Measurements from ENCODE around the gene SF3B2.
"Not testable (repeated sequence)": the region's sequence is repeated elsewhere in the genome, so short reads cannot be mapped to it uniquely, and the experiment has no call there.

The SF3B2 gene

DNA sequence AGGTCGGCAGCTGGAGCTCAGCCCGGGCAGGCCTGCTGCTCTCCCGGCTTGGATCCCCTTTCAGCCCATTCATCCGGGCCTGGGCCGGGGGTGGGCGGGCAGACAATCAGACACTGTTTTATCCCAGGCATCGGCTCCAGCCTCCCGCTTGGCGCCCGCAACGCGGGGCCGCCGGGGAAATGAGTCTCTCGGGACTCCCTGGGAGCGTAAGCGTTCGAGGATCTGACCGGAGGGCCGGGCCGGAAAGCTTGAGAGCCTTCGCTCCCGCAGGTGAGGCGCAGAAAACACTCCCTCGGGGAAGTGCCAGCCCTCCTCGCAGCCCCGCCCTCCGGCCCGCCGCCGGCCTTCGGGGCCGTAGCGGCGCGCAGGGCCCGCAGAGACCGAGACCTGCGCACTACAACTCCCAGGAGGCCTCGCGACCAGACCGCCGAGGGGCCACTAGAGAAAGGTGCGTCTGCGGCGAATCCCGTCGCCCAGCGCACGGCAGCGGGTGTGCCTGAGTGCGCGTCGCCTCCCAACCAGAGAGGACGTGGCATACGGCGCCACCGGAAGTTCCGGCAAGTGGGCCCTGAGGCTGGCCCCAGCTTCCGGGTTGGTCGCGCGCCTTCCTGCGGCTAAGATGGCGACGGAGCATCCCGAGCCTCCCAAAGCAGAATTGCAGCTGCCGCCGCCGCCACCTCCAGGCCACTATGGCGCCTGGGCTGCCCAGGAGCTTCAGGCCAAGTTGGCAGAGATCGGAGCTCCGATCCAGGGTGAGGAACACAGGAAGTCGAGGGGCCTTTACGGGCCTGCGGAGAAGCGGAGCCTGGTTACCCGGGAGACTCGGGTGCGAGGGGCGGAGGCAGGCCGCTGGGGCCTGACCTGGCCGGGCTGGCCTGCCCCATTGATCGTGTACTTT lies at the start of gene SF3B2:
TSS of gene SF3B2 (plus strand) at position 599 of the 898 bp plus-strand sequence. CDS start at position 620, 21 bp downstream.
- in situ Hi-C loops (cut with HindIII; ENCODE audit: low sequenced_read_pairs), result no loop called here

DNA sequence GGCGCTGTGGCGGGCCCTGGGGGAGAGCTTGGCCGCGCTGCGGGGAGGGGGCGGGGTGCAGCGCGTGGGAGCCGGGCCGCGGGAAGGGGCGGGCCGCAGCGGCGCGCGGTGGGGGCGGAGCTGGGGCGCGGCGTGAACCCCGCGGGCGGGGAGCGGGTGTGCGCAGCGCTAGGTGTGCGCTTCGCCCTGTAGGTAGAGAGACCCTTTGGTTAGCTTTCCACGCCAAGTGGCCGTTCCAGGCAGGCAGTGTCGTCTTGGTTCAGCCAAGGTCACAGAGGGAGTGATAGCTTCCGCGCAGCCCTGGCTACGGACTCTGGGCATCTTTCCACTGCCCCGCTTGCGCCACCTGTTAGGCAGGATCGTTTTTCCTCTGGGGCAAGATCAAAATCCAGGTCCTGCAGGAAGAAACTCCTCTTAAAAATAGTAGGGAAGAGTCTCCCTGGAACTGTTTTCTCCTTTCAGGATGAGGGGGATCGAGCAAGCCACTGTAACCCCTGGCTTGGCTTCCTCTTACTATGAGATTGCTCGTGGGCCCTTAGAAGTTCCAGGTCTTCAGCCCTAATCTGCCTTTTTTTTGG lies 49.4 kb upstream of the SF3B2 start:
- in situ Hi-C loops (cut with HindIII; ENCODE audit: low sequenced_read_pairs), result no loop called here

DNA sequence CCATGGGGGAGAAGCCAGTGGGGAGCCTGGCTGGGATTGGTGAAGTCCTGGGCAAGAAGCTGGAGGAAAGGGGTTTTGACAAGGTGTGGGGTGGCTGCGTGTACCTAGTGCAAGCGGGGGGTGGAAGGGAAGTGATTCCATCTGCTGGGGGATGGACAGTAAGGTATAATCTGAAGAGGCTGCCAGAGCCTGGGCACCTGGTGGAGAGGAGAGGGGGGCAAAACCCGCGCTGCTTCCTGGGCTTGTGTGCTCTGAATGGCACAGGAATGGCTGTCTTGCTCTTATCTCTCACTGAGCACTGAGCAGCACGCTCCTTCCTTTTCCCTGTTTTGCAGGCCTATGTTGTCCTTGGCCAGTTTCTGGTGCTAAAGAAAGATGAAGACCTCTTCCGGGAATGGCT lies 48.9 kb upstream of the SF3B2 start:
- in situ Hi-C loops (cut with HindIII; ENCODE audit: low sequenced_read_pairs), result no loop called here

DNA sequence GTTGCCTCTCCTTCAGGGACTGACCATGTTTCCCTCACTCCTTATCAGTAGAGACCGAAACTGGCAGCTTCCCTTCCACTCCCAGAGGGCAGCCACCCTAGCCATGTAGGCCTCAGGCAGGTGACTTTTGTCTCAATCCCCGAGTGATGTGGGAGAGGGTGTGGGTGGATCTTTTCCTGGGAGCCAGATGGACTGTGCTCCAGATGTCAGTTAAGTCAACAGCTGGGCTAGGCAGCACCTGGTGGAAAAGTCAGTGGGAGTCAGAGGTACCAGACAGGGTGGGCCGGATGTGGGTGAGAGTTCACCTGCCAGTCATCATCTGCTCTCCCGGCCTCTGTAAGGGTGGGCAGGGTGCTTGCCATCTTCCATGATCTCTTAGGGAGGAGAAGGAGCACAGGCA lies 48.0 kb upstream of the SF3B2 start:
- in situ Hi-C loops (cut with HindIII; ENCODE audit: low sequenced_read_pairs), result no loop called here

- in situ Hi-C loops (cut with HindIII; ENCODE audit: low sequenced_read_pairs), result no loop called here
Measured at GRCh38 chr11:66006134-66006890, 45.9 kb upstream of the SF3B2 start.

DNA sequence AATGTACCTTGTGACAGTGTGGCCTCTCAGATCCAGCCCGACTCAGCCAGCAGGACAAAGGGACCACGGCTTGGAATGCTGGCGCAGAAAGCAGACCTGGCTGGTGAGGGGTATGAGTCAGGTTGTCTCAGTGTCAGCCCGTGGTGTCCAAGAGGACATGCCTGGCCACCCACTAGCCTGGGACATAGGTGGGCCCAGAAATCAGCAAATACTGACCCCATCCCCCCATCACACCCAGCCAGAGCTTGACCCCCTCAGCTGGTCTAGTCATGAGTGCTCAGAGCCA lies 45.3 kb upstream of the SF3B2 start:
- in situ Hi-C loops (cut with HindIII; ENCODE audit: low sequenced_read_pairs), result no loop called here

GRCh38 chr11:66007201-66007634 lies 44.9 kb upstream of the SF3B2 start:
- in situ Hi-C loops (cut with HindIII; ENCODE audit: low sequenced_read_pairs), result no loop called here

- in situ Hi-C loops (cut with HindIII; ENCODE audit: low sequenced_read_pairs), result no loop called here
Measured at GRCh38 chr11:66008095-66008467, 44.1 kb upstream of the SF3B2 start.

DNA sequence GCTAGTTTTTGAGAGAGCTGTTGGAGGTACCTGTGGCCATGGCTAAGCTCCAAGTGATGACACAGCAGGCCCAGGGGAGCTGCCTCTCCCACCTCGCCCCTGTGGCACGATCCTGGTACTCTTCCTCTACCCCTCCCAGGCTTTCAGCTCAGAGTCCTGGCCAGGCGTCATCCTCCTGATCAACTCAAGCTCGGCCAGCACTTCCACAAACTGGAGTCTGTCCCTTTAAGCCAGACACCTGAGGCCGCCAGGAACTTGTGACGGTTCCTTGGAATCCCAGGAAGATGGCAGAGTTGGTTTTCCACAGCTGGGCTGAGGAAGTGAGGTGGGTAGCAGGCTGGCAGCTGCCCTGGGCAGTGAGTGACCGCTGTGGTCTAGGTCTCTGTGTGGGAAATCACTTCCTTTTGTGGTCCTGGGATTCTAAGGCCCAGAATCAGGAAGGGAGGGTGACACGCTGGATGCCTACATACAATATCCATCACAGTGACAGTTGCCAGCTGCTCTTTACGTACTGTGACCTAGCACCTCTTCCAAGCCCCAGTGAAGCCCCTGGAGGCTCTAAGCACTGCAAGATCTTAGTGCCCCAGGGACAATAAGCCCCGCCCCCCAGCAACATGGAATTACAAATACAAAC lies 43.6 kb upstream of the SF3B2 start:
- in situ Hi-C loops (cut with HindIII; ENCODE audit: low sequenced_read_pairs), result no loop called here

DNA sequence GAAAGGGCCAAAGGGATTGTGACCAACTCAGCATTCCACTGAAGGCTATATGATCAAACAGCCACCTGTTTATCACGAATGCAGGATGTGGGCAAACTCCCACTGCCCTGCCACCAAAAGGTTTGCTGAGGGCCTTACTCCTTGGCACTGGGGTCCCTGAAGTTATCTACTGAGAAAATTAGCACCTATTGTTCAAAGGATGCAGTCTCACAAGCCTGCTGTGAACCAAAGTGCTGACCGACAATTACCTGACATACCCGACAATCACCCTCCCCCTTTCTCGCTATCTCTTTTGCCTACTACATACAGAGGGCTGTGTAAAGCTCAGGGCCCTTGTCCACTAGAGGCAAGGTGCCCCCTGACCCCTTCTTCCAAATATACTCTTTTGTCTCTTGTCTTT lies 42.1 kb upstream of the SF3B2 start:
- in situ Hi-C loops (cut with HindIII; ENCODE audit: low sequenced_read_pairs), result not testable (repeated sequence)

DNA sequence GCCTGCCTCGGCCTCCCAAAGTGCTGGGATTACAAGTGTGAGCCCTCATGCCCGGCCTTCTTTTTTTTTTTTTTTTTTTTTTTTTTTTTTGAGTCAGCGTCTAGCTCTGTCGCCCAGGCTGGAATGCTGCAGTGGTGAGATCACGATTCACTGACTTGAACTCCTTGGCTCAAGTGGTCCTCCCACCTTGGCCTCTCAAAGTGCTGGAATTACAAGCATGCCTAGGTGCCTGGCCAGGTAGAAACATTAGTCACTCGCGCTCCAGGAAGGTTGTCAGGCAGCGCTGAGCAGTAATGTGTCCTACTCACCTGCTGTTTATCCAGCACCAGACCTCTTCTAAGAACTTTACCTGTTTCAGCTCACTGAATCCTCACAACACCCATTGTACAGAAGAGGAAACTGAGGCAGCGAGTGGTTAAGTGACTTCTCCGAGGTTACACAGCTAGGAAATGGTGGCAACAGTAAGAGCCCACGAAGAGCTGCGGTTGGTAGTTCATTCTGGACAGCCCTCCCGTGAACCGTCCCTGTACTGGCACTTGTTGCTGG lies 40.9 kb upstream of the SF3B2 start:
- in situ Hi-C loops (cut with HindIII; ENCODE audit: low sequenced_read_pairs), result no loop called here

DNA sequence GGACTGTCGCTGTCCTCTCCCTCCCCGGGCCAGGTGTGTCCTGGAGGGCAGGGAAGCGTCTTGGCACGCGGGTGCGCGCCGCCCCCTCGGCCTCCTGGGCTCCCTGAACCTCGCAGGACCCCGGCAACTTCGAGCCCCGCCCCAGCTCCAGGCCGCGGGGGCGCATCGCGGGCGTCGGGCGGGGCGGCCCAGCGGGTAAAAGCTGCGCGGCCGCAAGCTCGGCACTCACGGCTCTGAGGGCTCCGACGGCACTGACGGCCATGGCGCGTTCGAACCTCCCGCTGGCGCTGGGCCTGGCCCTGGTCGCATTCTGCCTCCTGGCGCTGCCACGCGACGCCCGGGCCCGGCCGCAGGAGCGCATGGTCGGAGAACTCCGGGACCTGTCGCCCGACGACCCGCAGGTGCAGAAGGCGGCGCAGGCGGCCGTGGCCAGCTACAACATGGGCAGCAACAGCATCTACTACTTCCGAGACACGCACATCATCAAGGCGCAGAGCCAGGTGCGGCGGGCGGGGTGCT lies 40.3 kb upstream of the SF3B2 start, which contains the start of gene CST6:
TSS of gene CST6 (plus strand) at position 224 of the 519 bp plus-strand sequence. CDS start at position 261, 37 bp downstream.
- in situ Hi-C loops (cut with HindIII; ENCODE audit: low sequenced_read_pairs), result no loop called here

GRCh38 chr11:66012371-66012945 lies 39.7 kb upstream of the SF3B2 start:
- in situ Hi-C loops (cut with HindIII; ENCODE audit: low sequenced_read_pairs), result no loop called here

GRCh38 chr11:66012946-66013761 lies 39.0 kb upstream of the SF3B2 start:
- in situ Hi-C loops (cut with HindIII; ENCODE audit: low sequenced_read_pairs), result no loop called here

GRCh38 chr11:66013762-66014100 lies 38.4 kb upstream of the SF3B2 start:
- in situ Hi-C loops (cut with HindIII; ENCODE audit: low sequenced_read_pairs), result no loop called here

DNA sequence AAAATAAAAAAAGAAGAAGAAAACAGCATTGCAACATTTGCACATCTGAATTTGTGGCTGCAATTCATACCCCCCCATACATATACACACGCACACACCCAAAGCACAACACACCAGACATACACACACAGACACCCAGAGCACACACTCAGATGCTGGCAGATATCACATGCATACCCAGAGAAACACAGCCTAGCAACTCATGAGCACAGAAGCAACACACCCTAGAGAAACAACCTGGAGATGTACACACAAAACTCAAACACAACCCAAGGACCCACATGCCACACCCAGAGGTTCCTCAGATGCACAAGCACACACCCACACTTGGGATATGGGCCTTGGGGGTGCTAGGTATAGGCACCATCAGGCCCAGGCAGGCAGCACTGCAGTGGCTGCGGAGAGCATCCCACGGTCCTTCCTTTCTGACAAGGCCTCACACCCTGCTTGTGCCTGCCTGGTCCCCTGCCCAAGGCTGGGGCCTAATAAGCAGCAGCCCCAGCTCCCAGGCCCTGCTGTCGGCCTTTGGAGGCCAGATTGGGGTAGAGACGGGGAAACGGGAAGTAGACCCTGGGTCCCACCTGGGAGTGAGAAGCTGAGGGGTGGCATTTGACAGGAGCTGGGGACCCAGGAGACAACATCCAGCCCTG lies 37.2 kb upstream of the SF3B2 start:
- in situ Hi-C loops (cut with HindIII; ENCODE audit: low sequenced_read_pairs), result no loop called here

- in situ Hi-C loops (cut with HindIII; ENCODE audit: low sequenced_read_pairs), result no loop called here
Measured at GRCh38 chr11:66015454-66015881, 36.7 kb upstream of the SF3B2 start.

DNA sequence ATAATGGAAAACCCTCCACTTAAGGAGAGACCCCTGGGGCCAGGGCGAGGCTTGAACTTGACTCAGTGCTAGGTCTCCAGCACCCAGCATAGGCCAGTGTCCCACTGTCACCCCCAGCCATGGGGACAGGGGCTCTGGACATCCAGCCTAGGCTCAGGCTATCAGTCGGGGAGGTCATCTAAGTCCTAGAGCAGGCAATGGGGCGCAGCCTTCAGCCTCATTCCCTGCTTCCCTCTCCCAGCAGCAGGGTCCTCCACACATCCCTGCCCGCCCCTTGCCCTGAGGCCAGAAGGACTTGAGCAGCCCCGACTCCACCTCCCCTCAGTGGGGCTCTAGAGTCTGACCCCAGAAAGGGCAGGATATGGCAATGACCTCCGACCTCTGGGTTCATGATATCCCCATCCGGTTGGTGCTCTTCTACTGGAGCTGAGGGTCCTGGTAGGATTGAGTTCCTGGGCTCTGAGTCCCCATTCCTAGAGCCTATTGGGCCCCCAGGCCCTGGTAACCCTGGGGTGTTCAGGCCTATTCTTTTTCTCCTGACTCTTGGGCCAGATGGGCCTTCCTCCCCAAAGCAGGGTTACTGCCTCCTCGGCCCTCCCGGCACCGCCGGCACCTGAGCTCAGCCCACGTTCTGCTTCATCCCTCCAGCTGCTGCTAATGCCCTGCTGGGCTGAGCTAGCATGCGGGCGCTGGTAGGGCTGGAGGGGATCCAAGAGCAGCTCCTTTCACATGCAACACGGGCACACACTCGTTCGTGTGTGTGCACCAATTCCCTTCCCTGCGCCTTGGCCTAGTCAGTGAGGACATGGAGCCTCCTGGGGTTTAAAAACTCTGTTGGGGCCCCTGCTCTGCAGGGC lies 36.0 kb upstream of the SF3B2 start:
- in situ Hi-C loops (cut with HindIII; ENCODE audit: low sequenced_read_pairs), result no loop called here

All from DLD1 (cell line).